Large intestine (tissue), 1 donor: ENCODE results near the gene RASGRP3. TPM values are rescaled to one million over a fixed set of nuclear protein-coding genes. Genes with fewer than 3 reads are reported as not detected.

Experiments used
- polyA plus RNA-seq: library from polyadenylated mRNA; unstranded; fragments of 120-200 nt; gene quantifications from one replicate; pipeline ENCODE4 v1.2.1, GENCODE V29; 2013

Gene RASGRP3
- polyA plus RNA-seq, 1 donor, result 11.2 TPM

Other genes starting within 250 kb of the RASGRP3 start
- 43.9 TPM for gene FAM98A, start 122.7 kb downstream of the RASGRP3 start, polyA plus RNA-seq